ENCODE measurements around the gene MX2. TPM values are rescaled to one million over a fixed set of nuclear protein-coding genes. Genes with fewer than 3 reads are reported as not detected.

Gene MX2
- total and polyA plus RNA-seq, 9 of the 15 experiments (the other 6 are each of a cell fraction or from before 2014, with no cell fraction given) = 0.10 to 0.95 (median 0.47) TPM; not detected in 1

DNA sequence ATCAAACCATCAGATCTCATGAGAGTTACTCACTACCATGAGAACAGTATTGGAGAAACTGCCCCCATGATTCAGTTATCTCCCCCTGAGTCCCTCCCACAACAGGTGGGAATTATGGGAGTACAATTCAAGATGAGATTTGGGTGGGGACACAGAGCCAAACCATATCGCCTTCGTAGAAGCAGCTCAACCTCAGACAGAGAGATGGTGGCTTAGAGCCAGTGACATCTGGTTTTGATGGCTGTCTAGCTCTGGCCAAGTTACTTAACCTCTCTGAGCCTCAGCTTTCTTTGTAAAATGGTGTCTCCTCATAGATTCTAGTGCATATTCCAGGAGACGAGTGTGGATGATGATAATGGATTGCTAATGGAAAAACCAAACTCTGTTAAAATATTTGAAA lies 91.4 kb downstream of the MX2 start:
- no peak for ATAC-seq

More for the DNA sequence above, 91.4 kb downstream of the MX2 start:
- Histone ChIP-seq H3K79me2 (ENCODE audit: control insufficient read depth, insufficient read depth, low read length) (no peaks in the 10 kb centered on the region), H3K27ac (ENCODE audit: extremely low read depth, low read depth, low read length) (no peak overlapping the region), H4K20me1 (replicated peaks; ENCODE audit: control insufficient read depth, insufficient read depth, low read length) (no peaks in the 10 kb centered on the region), H3K4me3 (no peak overlapping the region), H2AFZ (ENCODE audit: low read depth, low read length) (no peak overlapping the region), H3K36me3 (ENCODE audit: control insufficient read depth, insufficient read depth, low read length) (no peaks in the 10 kb centered on the region), H3K9ac (ENCODE audit: insufficient read depth in 1 of 2, low read depth in 2 of 2, low read length in 2 of 2) (no peak overlapping the region), H3K27me3 (ENCODE audit: control insufficient read depth in 2 of 2, insufficient read depth in 2 of 2, low read length in 2 of 2) (peaks cover under 1 to 5% of the 10 kb centered on the region in 2 experiments; a peak in 2 of 5 replicates), H3K9me3 (replicated peaks; ENCODE audit: control insufficient read depth, insufficient read depth, low read depth, low read length) (no peaks in the 10 kb centered on the region), H3K9me1 (ENCODE audit: control insufficient read depth, insufficient read depth, low read length) (no peaks in the 10 kb centered on the region), H3K4me1 (replicated peaks in 1 of 2; ENCODE audit: control insufficient read depth in 2 of 2, insufficient read depth in 2 of 2, low read length in 2 of 2) (no peaks in the 10 kb centered on the region), H3K4me2 (ENCODE audit: insufficient read depth, low read length) (no peak overlapping the region)
- WGBS (ENCODE audit: insufficient coverage, low coverage, missing lambda C conversion rate) = 0% methylated on average over 2 of the region's 3 CpGs
- in situ Hi-C loops (cut with MboI) = no loop called here
- intact Hi-C loops (cut with micrococcal nuclease) = loop anchor here (10.0 kb wide), 1 partner anchor 328 kb away; no protein-coding TSS in a partner anchor
- DNase-seq (ENCODE audit: extremely low read depth in 1 of 4, low spot score in 3 of 4) (no peak), FAIRE-seq (no peak)
- no peak for TF ChIP-seq DIDO1 (tag; IDR thresholded peaks at IDR 0.05; ENCODE audit: low read depth)
- no peak for TF ChIP-seq SETDB1 (IDR thresholded peaks at IDR 0.05; ENCODE audit: low read length)
- TF ChIP-seq, protein P1, sequence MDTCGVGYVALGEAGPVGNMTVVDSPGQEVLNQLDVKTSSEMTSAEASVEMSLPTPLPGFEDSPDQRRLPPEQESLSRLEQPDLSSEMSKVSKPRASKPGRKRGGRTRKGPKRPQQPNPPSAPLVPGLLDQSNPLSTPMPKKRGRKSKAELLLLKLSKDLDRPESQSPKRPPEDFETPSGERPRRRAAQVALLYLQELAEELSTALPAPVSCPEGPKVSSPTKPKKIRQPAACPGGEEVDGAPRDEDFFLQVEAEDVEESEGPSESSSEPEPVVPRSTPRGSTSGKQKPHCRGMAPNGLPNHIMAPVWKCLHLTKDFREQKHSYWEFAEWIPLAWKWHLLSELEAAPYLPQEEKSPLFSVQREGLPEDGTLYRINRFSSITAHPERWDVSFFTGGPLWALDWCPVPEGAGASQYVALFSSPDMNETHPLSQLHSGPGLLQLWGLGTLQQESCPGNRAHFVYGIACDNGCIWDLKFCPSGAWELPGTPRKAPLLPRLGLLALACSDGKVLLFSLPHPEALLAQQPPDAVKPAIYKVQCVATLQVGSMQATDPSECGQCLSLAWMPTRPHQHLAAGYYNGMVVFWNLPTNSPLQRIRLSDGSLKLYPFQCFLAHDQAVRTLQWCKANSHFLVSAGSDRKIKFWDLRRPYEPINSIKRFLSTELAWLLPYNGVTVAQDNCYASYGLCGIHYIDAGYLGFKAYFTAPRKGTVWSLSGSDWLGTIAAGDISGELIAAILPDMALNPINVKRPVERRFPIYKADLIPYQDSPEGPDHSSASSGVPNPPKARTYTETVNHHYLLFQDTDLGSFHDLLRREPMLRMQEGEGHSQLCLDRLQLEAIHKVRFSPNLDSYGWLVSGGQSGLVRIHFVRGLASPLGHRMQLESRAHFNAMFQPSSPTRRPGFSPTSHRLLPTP (IDR thresholded peaks at IDR 0.05; ENCODE audit: borderline replicate concordance, extremely low read depth, insufficient read length) = no peak
- no peak for TF ChIP-seq HNRNPK (IDR thresholded peaks at IDR 0.05; ENCODE audit: low read depth, low read length, poor library complexity, severe bottlenecking)
- TF ChIP-seq ZNF175 (CRISPR knock-in tag; IDR thresholded peaks at IDR 0.05; ENCODE audit: low read depth) = no peak
- TF ChIP-seq ZNF586 (CRISPR knock-in tag; conservative IDR thresholded peaks at IDR 0.05) = no peak
- CTCF ChIA-PET (ENCODE audit: low intra/inter-chr PET ratio) = no interaction called here
- POLR2A ChIA-PET = no interaction called here
- no TSS peak for BruUV-seq (replicated peaks)

All from K562 (cell line).